ENCODE data around the gene CDC14C. TPM values are rescaled to one million over a fixed set of nuclear protein-coding genes. Genes with fewer than 3 reads are reported as not detected.

The CDC14C gene
- total RNA-seq, 2 donors from 2014 or later: not detected

DNA sequence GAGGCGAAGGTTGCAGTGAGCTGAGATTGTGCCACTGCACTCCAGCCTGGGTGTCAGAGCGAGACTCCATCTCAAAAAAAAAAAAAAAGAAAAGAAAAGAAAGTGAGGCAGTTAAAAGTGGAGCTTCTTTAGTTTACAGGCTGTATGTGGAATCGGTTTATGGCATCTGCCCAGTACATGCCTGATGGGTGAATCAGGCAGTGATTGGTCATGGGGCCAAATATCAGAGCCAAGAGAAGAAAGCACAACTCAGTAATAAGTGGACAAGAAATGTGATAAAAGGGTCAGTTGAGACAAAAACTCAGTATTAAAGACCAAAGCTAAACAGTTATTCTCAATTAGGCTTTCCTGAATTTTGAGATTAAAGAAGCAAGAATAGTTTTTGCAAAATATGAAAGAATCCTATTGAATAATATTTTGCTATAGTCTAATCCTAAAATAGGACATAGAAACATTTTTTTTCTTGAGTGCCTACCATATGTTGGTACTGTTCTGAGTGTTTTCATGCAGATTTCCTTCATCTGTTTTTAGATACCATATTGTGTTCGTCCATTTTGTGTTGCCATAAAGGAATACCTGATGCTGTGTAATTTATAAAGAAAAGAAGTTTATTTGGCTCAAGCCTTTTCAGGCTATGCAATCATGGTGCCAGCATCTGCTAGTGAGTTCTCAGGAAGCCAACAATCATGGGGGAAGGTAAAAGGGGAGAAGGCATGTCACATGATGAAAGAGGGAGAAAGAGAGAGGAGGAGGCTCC lies 14.4 kb downstream of the CDC14C start:
- Mint-ChIP-seq H3K27ac (no peak overlapping the region), H3K36me3 (peaks cover 7% of the 10 kb centered on the region), H3K9me3 (peaks cover 11% of the 10 kb centered on the region)

DNA sequence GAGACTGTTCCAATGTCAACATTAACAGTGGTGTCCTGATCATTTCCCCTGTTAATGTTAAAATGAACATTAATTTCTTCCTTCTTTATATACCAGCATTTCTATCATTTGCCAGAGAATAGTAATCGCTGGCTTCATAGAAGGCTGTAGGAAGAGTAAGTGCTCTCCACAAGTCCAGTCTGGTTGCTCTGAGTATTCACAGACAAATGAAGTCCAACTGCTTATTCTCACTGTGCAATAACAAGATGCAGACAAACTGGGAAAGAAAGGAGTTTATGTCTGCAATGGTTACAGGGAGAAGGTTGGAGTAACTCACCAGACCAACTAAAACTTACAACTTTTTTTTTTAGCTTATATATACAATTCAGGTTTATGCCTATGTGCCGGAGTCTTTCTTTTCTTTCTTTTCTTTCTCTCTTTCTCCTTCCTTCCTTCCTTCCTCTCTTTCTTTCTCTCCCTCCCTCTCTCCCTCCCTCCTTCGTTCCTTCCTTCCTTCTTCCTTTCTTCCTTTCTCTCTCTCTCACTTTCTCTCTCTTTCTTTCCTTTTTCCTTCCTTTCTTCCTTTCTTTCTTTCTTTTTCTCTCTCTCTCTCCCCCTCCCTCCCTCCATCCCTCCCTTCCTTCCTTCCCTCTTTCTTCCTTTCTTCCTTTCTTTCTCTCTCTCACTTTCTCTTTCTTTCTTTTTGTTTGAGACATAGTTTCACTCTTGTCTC lies 19.1 kb downstream of the CDC14C start:
- H3K27me3 Mint-ChIP-seq: no peaks in the 10 kb centered on the region
- H3K4me3 Mint-ChIP-seq: no peak overlapping the region
- H3K4me1 Mint-ChIP-seq (ENCODE audit: low read depth in 2 of 2): no peaks in the 10 kb centered on the region
- ATAC-seq: no peak
- peaks cover 13% of the 10 kb centered on the region for H3K9me3 Mint-ChIP-seq
- H3K27ac Mint-ChIP-seq: no peak overlapping the region
- H3K36me3 Mint-ChIP-seq: no peaks in the 10 kb centered on the region
- DNase-seq (ENCODE audit: low spot score): no peak

More for the DNA sequence above, 14.4 kb downstream of the CDC14C start:
- Mint-ChIP-seq H3K4me1 (ENCODE audit: low read depth in 2 of 2) (no peaks in the 10 kb centered on the region), H3K27me3 (no peaks in the 10 kb centered on the region), H3K4me3 (no peak overlapping the region)
- no peak for DNase-seq (ENCODE audit: low spot score)
- no peak for ATAC-seq

DNA sequence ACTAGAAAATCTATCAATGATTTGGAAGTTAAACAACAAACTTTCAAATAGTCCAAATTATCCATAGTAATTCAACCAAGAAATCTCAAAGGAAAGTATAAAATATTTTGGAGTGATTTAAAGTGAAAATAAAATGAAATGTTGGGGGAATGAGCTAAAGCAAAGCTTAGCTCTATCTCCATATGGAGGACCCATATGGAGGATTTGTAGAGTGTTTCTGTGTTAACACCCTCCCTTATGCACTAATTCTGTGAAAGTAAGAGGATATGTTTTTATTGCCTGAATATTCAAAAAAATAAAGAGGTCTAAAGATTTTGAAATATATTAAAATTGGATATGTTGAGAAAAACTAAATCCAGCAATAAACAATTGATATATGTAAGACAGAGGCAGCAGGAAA lies 31.6 kb downstream of the CDC14C start:
- no peaks in the 10 kb centered on the region for H3K36me3 Mint-ChIP-seq
- H3K4me1 Mint-ChIP-seq (ENCODE audit: low read depth in 2 of 2): no peaks in the 10 kb centered on the region
- H3K9me3 Mint-ChIP-seq: peaks cover 10% of the 10 kb centered on the region
- H3K4me3 Mint-ChIP-seq: no peak overlapping the region
- no peaks in the 10 kb centered on the region for H3K27me3 Mint-ChIP-seq
- DNase-seq (ENCODE audit: low spot score) (no peak), ATAC-seq (no peak)
- H3K27ac Mint-ChIP-seq: no peak overlapping the region

DNA sequence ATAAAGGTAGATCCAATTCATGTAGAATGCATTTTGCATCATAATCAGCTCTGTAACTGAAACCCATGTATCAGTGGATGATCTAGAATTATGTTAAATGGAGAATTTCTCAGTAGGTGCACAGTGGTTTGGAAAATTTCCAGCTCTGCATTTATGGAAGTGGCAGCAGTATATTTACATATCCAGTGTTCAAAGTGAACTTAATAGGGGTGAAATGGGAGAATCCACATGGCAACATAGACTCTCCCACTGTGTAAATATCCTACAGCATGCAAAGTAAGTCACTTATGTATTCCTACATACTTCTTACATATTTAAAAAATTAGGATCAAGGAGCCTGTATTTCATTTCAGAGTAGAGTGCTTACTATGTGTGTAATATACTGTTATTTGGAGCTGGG lies 35.3 kb downstream of the CDC14C start:
- no peaks in the 10 kb centered on the region for H3K27me3 Mint-ChIP-seq
- no peak overlapping the region for H3K4me3 Mint-ChIP-seq
- H3K9me3 Mint-ChIP-seq: peaks cover 9% of the 10 kb centered on the region
- no peak overlapping the region for H3K27ac Mint-ChIP-seq
- no peaks in the 10 kb centered on the region for H3K36me3 Mint-ChIP-seq
- ATAC-seq: no peak
- H3K4me1 Mint-ChIP-seq (ENCODE audit: low read depth in 2 of 2): no peaks in the 10 kb centered on the region
- no peak for DNase-seq (ENCODE audit: low spot score)

DNA sequence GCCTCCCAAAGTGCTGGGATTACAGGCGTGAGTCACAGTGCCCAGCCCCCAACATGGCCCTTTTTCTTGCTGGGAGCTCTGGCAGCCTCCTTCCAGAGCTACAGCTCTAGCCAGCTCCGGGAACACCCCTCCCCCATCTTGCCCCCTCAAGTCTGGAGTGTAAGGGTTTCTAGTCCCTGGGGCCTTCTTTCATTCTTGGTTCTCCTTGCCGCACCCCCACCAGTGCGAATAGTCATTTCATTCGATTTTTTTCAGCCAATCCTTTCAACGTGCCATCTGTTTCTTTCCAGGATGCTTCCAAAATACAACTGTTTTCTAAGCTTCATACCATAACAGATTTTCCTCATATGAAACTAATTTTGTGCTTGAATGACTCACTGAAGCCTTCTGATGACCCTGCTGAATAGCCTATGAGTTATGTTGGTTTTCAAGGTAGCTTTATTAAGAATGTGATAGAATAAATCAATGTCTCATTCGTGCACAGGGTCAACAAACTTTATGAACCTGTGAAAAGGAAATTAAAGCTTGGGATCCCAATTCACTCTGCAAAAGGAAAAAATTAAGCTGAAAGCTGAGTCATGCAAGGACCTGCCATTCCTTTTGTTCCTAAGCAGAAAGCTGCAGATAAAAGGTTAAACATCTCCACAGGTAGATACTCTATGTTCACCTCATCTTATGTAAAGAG lies 38.6 kb downstream of the CDC14C start:
- Mint-ChIP-seq H3K4me1 (ENCODE audit: low read depth in 2 of 2) (no peaks in the 10 kb centered on the region), H3K36me3 (no peaks in the 10 kb centered on the region)

DNA sequence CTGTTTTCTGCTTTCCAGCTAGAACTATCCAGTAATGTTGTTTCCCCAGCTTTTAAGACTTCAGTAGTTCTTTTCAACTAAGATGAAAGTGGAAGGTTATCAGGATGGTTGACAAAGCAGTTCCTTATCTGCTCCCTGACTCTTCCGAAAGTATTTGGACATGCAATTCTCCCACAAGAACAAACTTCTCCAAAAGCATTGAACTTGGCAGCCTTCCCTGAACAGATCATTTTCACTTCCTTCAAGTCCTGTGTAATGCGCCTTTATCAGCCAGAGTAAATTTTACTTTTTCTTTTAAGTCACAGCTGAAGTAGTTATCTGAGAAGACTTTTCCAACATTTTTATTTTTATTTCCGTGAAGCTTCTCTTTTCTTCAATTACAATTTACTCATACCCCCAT lies 39.7 kb downstream of the CDC14C start:
- ATAC-seq: no peak
- H3K36me3 Mint-ChIP-seq: no peaks in the 10 kb centered on the region
- DNase-seq (ENCODE audit: low spot score): no peak
- H3K4me1 Mint-ChIP-seq (ENCODE audit: low read depth in 2 of 2): no peaks in the 10 kb centered on the region
- H3K4me3 Mint-ChIP-seq: no peak overlapping the region
- peaks cover 6% of the 10 kb centered on the region for H3K9me3 Mint-ChIP-seq
- H3K27ac Mint-ChIP-seq: no peak overlapping the region
- H3K27me3 Mint-ChIP-seq: no peaks in the 10 kb centered on the region

More for the DNA sequence above, 38.6 kb downstream of the CDC14C start:
- H3K4me3 Mint-ChIP-seq: no peak overlapping the region
- ATAC-seq: no peak
- H3K27ac Mint-ChIP-seq: no peak overlapping the region
- H3K27me3 Mint-ChIP-seq: no peaks in the 10 kb centered on the region
- H3K9me3 Mint-ChIP-seq: peaks cover 6% of the 10 kb centered on the region
- DNase-seq (ENCODE audit: low spot score): no peak

DNA sequence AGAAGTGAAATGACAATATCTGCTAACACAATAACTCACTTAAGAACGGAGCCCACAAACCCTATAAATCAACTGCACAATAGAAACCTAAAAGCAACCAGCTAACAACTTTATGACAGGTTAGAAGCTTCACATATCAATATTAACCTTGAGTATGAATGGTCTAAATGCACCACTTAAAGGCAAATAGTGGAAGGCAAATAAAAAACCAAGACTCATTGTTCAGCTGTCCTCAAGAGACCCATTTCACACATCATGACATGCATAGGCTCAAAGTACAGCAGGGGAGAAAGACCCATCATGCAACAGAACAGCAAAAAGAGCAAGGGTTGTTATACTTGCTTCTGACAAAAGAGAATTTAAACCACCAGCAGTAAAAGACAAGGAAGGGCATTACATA lies 46.8 kb downstream of the CDC14C start:
- Mint-ChIP-seq H3K36me3 (no peaks in the 10 kb centered on the region), H3K9me3 (peaks cover 14% of the 10 kb centered on the region), H3K4me3 (no peak overlapping the region), H3K27me3 (no peaks in the 10 kb centered on the region), H3K27ac (no peak overlapping the region), H3K4me1 (ENCODE audit: low read depth in 2 of 2) (no peaks in the 10 kb centered on the region)
- DNase-seq (ENCODE audit: low spot score) (no peak), ATAC-seq (no peak)

DNA sequence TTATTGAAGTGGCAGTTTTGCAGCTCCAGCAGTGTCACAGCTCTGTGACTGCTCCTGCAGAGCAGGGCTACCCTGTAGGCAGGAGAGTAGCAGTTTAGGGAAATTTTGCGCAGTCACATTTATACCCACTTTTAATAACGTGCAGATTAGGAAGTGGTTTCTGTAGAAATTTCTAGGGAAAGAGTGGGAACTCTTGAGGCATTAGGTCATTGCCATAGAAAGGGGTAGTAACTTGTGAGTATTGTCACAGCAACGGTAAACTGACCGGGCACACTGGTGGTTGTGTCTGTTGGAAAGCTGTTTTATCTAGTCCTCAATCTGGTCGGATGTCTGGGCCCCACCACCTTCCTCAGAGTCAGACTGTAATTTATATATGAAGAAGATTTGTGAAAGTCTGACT lies 51.9 kb downstream of the CDC14C start:
- Mint-ChIP-seq H3K4me1 (ENCODE audit: low read depth in 2 of 2) (no peaks in the 10 kb centered on the region), H3K4me3 (no peak overlapping the region)
- no peak for ATAC-seq

DNA sequence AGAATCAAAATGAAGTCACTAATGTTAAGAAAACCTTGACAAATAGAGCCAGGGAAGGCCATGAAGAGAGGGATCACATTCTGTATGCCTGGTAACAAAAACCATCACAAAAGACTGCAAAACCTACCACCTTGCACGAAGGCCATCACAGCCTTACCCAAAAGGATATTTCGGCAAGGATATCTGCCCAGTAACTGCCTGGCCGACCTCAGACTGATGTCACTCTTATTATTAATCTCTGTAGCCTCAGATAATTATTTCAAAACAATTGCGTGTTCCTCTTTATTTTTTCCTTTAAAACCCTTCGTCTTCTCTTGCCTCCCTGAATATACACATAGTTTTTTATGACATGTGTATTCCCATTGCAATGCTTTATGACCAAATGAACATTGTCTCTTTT lies 52.5 kb downstream of the CDC14C start:
- Mint-ChIP-seq H3K36me3 (peaks cover 7% of the 10 kb centered on the region), H3K4me3 (no peak overlapping the region), H3K27me3 (no peaks in the 10 kb centered on the region), H3K4me1 (ENCODE audit: low read depth in 2 of 2) (no peaks in the 10 kb centered on the region), H3K27ac (no peak overlapping the region), H3K9me3 (peaks cover 5% of the 10 kb centered on the region)
- ATAC-seq (no peak), DNase-seq (ENCODE audit: low spot score) (no peak)

More for the DNA sequence above, 51.9 kb downstream of the CDC14C start:
- Mint-ChIP-seq H3K27me3 (no peaks in the 10 kb centered on the region), H3K27ac (no peak overlapping the region), H3K9me3 (peaks cover 6% of the 10 kb centered on the region), H3K36me3 (peaks cover 7% of the 10 kb centered on the region)
- no peak for DNase-seq (ENCODE audit: low spot score)

All from natural killer cell treated with Interleukin-12 subunit alpha and Interleukin-12 subunit beta and Interleukin-15 and Interleukin-18, amount 100 ng/mL, for 72 hours (primary cell).